ENCODE data around the gene MFSD11.
"Not testable (repeated sequence)": the region's sequence is repeated elsewhere in the genome, so short reads cannot be mapped to it uniquely, and the experiment has no call there.

MFSD11 gene

DNA sequence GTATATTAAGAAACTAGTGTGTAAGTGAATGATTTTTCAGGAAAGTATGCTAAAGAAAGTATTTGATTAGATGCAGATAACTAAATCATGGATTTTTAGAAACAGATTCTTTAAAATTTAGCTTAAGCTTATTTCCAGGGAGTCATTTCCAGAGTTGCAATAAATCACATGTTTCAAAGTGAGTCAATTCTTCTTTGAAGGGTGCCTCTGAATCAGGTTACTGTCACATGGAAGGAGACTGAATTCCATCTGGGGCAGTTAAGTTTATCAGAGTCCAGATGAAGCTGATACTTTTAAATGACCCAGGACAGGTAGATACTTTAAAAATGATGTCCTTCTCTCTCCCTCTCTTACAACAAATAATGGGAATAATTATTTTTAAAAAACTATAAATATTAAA is 5.0 kb downstream of the MFSD11 start:
- TF ChIP-seq CTCF (IDR thresholded peaks at IDR 0.05; ENCODE audit: insufficient read depth, low read length) = no peak
- TF ChIP-seq POLR2AphosphoS5 (IDR thresholded peaks at IDR 0.05; ENCODE audit: low read depth) = no peak
- no peak for TF ChIP-seq REST (IDR thresholded peaks at IDR 0.05; ENCODE audit: insufficient replicate concordance, low read depth)
- Histone ChIP-seq H3K27me3 (ENCODE audit: insufficient read depth, poor library complexity, severe bottlenecking) (no peaks in the 10 kb centered on the region), H3K27ac (replicated peaks) (no peak overlapping the region), H3K4me3 (replicated peaks; ENCODE audit: insufficient read depth, low read length) (no peak overlapping the region)
- DNase-seq (ENCODE audit: low read depth in 1 of 2, low spot score in 1 of 2) = no peak

DNA sequence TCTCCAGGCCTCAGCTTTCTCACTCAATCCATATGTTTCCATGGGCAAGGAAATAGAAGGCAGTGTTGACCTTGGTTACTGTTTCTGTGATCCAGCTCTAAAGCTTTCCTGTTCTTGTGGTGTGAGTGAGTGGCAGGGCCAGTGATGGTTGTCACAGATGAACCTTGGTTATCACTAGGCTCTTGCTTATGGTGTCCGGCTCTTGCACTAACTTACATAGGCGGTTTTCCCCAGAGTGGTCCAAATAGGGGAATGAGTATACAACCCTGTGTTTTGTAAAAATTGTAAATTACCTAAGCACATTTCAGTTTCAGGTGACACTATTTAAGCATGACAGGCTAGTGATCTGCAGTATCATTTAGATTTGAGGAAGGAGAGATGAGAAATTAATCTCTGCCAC is 6.8 kb downstream of the MFSD11 start:
- H3K27me3 ChIP-seq (ENCODE audit: insufficient read depth, poor library complexity, severe bottlenecking) = no peaks in the 10 kb centered on the region
- H3K4me3 ChIP-seq (replicated peaks; ENCODE audit: insufficient read depth, low read length) = no peak overlapping the region
- TF ChIP-seq GABPA (IDR thresholded peaks at IDR 0.05; ENCODE audit: low read depth) (no peak), CTCF (IDR thresholded peaks at IDR 0.05; ENCODE audit: insufficient read depth, low read length) (no peak), REST (IDR thresholded peaks at IDR 0.05; ENCODE audit: insufficient replicate concordance, low read depth) (no peak), POLR2AphosphoS5 (IDR thresholded peaks at IDR 0.05; ENCODE audit: low read depth) (no peak), SPI1 (IDR thresholded peaks at IDR 0.05; ENCODE audit: borderline replicate concordance, low read depth) (no peak)
- DNase-seq (ENCODE audit: low read depth in 1 of 2, low spot score in 1 of 2) = no peak
- H3K27ac ChIP-seq (replicated peaks) = no peak overlapping the region

GRCh38 chr17:76745785-76746184 is 7.9 kb downstream of the MFSD11 start:
- H3K4me3 ChIP-seq (replicated peaks; ENCODE audit: insufficient read depth, low read length); H3K27me3 ChIP-seq (ENCODE audit: insufficient read depth, poor library complexity, severe bottlenecking); H3K27ac ChIP-seq (replicated peaks); DNase-seq (ENCODE audit: low read depth in 1 of 2, low spot score in 1 of 2): not testable (repeated sequence)

- no peak overlapping the region for H3K27ac ChIP-seq (replicated peaks)
- DNase-seq (ENCODE audit: low read depth in 1 of 2, low spot score in 1 of 2) = no peak
- no peak for TF ChIP-seq GABPA (IDR thresholded peaks at IDR 0.05; ENCODE audit: low read depth)
- TF ChIP-seq POLR2AphosphoS5 (IDR thresholded peaks at IDR 0.05; ENCODE audit: low read depth) = no peak
- TF ChIP-seq CTCF (IDR thresholded peaks at IDR 0.05; ENCODE audit: insufficient read depth, low read length) = no peak
- TF ChIP-seq REST (IDR thresholded peaks at IDR 0.05; ENCODE audit: insufficient replicate concordance, low read depth) = no peak
- no peak for TF ChIP-seq SPI1 (IDR thresholded peaks at IDR 0.05; ENCODE audit: borderline replicate concordance, low read depth)
Observed at GRCh38 chr17:76747716-76748363, 9.9 kb downstream of the MFSD11 start.

More at GRCh38 chr17:76747716-76748363, 9.9 kb downstream of the MFSD11 start:
- Histone ChIP-seq H3K4me3 (replicated peaks; ENCODE audit: insufficient read depth, low read length) (no peak overlapping the region), H3K27me3 (ENCODE audit: insufficient read depth, poor library complexity, severe bottlenecking) (no peaks in the 10 kb centered on the region)

Measured in HL-60 (cell line).